Measurements from ENCODE around the gene CDON. TPM values are rescaled to one million over a fixed set of nuclear protein-coding genes. Genes with fewer than 3 reads are reported as not detected.

The CDON gene
- polyA plus RNA-seq, 2 of the 4 experiments (the other 2 are of a cell fraction), result 1.7 to 5.6 TPM

DNA sequence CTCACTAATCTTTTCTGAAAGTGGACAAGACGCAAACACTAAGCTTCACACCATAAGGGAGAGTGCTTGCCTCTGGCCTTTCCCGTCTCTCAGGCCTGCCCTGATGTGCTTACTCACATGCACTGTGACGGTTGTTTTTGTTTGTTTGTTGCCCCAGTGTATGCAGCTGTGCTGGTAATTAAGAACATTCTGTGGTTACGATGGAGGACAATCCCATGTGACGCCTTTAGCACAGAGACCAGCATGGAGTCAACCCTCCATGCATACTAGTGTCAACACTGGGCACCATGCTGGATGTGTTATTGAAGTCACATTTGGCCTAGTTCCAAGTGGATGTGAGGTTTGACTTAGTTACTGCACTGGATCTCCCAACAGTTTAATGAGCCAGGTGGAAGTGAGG lies 27.8 kb upstream of the CDON start:
- Histone ChIP-seq H3K9me3 (no peaks in the 10 kb centered on the region), H3K4me3 (no peak overlapping the region), H3K4me2 (no peak overlapping the region), H3K4me1 (no peaks in the 10 kb centered on the region), H3K27ac (no peak overlapping the region)
- ATAC-seq, result no peak
- ChIA-PET CTCF (no interaction called here), POLR2A (no interaction called here)
- 94% methylated on average over 4 of the region's 5 CpGs for WGBS (ENCODE audit: missing lambda C conversion rate)
- TF ChIP-seq HOXB5 (CRISPR knock-in tag; IDR thresholded peaks at IDR 0.05) (no peak), ESRRA (IDR thresholded peaks at IDR 0.05; ENCODE audit: borderline replicate concordance, low read length) (no peak), PBX3 (IDR thresholded peaks at IDR 0.05) (no peak), GATA3 (IDR thresholded peaks at IDR 0.05; ENCODE audit: borderline replicate concordance) (no peak), RFX5 (IDR thresholded peaks at IDR 0.05) (no peak), ZC3H11A (IDR thresholded peaks at IDR 0.05) (no peak), EHMT2 (IDR thresholded peaks at IDR 0.05; ENCODE audit: low read depth) (no peak), KDM1A (IDR thresholded peaks at IDR 0.05; ENCODE audit: low read depth) (no peak), HES2 (IDR thresholded peaks at IDR 0.05) (no peak), RARB (CRISPR knock-in tag; IDR thresholded peaks at IDR 0.05) (no peak), CBX2 (IDR thresholded peaks at IDR 0.05; ENCODE audit: borderline replicate concordance, low read depth) (no peak), CBX8 (IDR thresholded peaks at IDR 0.05) (no peak), HOXB13 (CRISPR knock-in tag; IDR thresholded peaks at IDR 0.05; ENCODE audit: low read depth) (no peak), POLR2A (IDR thresholded peaks at IDR 0.05; ENCODE audit: low read length) (no peak), PHF8 (IDR thresholded peaks at IDR 0.05; ENCODE audit: borderline replicate concordance, low read depth) (no peak), EHF (CRISPR knock-in tag; IDR thresholded peaks at IDR 0.05) (no peak)
- TF ChIP-seq, protein P1, sequence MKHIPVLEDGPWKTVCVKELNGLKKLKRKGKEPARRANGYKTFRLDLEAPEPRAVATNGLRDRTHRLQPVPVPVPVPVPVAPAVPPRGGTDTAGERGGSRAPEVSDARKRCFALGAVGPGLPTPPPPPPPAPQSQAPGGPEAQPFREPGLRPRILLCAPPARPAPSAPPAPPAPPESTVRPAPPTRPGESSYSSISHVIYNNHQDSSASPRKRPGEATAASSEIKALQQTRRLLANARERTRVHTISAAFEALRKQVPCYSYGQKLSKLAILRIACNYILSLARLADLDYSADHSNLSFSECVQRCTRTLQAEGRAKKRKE (CRISPR knock-in tag; IDR thresholded peaks at IDR 0.05; ENCODE audit: low read depth), result no peak
- FAIRE-seq, result no peak
- no peak for DNase-seq (ENCODE audit: low read depth in 1 of 2, low spot score in 1 of 2)

GRCh38 chr11:126088999-126089398 lies 26.3 kb upstream of the CDON start:
- ChIA-PET POLR2A (no interaction called here), CTCF (no interaction called here)
- H3K9me3 ChIP-seq, result no peaks in the 10 kb centered on the region
- no peaks in the 10 kb centered on the region for H3K4me1 ChIP-seq
- H3K4me3 ChIP-seq, result no peak overlapping the region
- no peak for DNase-seq (ENCODE audit: low read depth in 1 of 2, low spot score in 1 of 2)
- 33% methylated on average over 1 of the region's 1 CpG for WGBS (ENCODE audit: missing lambda C conversion rate)
- FAIRE-seq, result no peak
- no peak overlapping the region for H3K4me2 ChIP-seq
- TF ChIP-seq FOXS1 (CRISPR knock-in tag; IDR thresholded peaks at IDR 0.05) (no peak), RARB (CRISPR knock-in tag; IDR thresholded peaks at IDR 0.05) (no peak), JUNB (IDR thresholded peaks at IDR 0.05) (no peak), KDM1A (IDR thresholded peaks at IDR 0.05; ENCODE audit: low read depth) (no peak), TP53 (CRISPR knock-in tag; IDR thresholded peaks at IDR 0.05) (no peak), NPAS2 (CRISPR knock-in tag; IDR thresholded peaks at IDR 0.05; ENCODE audit: borderline replicate concordance) (no peak), GATA3 (IDR thresholded peaks at IDR 0.05; ENCODE audit: borderline replicate concordance) (no peak), HES2 (IDR thresholded peaks at IDR 0.05) (no peak), CHD2 (IDR thresholded peaks at IDR 0.05; ENCODE audit: low read length, partially characterized antibody) (no peak)
- TF ChIP-seq, protein P1 (CRISPR knock-in tag; IDR thresholded peaks at IDR 0.05; ENCODE audit: low read depth), result no peak
- no peak overlapping the region for H3K27ac ChIP-seq
- ATAC-seq, result no peak

- TF ChIP-seq, protein P2, sequence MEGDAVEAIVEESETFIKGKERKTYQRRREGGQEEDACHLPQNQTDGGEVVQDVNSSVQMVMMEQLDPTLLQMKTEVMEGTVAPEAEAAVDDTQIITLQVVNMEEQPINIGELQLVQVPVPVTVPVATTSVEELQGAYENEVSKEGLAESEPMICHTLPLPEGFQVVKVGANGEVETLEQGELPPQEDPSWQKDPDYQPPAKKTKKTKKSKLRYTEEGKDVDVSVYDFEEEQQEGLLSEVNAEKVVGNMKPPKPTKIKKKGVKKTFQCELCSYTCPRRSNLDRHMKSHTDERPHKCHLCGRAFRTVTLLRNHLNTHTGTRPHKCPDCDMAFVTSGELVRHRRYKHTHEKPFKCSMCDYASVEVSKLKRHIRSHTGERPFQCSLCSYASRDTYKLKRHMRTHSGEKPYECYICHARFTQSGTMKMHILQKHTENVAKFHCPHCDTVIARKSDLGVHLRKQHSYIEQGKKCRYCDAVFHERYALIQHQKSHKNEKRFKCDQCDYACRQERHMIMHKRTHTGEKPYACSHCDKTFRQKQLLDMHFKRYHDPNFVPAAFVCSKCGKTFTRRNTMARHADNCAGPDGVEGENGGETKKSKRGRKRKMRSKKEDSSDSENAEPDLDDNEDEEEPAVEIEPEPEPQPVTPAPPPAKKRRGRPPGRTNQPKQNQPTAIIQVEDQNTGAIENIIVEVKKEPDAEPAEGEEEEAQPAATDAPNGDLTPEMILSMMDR (IDR thresholded peaks at IDR 0.05), result no peak
- TF ChIP-seq FOXS1 (CRISPR knock-in tag; IDR thresholded peaks at IDR 0.05) (no peak), ZC3H11A (IDR thresholded peaks at IDR 0.05) (no peak), FOSL2 (IDR thresholded peaks at IDR 0.05) (no peak), FOSL2 (CRISPR knock-in tag; IDR thresholded peaks at IDR 0.05) (no peak), FOSB (CRISPR knock-in tag; IDR thresholded peaks at IDR 0.05) (no peak)
- no peak overlapping the region for H3K4me2 ChIP-seq
- POLR2A ChIA-PET, result no interaction called here
- no peaks in the 10 kb centered on the region for H3K9me3 ChIP-seq
- WGBS (ENCODE audit: missing lambda C conversion rate), result 100% methylated on average over 3 of the region's 5 CpGs
- FAIRE-seq (no peak), ATAC-seq (no peak), DNase-seq (ENCODE audit: low read depth in 1 of 2, low spot score in 1 of 2) (no peak)
- H3K4me1 ChIP-seq, result no peaks in the 10 kb centered on the region
- no peak overlapping the region for H3K4me3 ChIP-seq
- CTCF ChIA-PET, result interaction anchor here (0.8 kb wide), 1 partner anchor 54 kb away, joined by 3 read pairs; no protein-coding TSS in a partner anchor
- H3K27ac ChIP-seq, result no peak overlapping the region
Measured at GRCh38 chr11:126086248-126086647, 23.6 kb upstream of the CDON start.
